Tibial artery (tissue), 4 donors: ENCODE measurements around the gene ERC2.

Source experiments
- DNase-seq, 2 donors: peaks; one replicate each; pipeline ENCODE4 v3.0.0-alpha.2; 2019
- H3K27ac ChIP-seq, 2 donors: fragments of 200-600 bp; sonication (generic) in 1 of 2; 1 replicate in 1 of 2; 2 replicates in 1 of 2; pipeline ENCODE4 v1.5.1; 2018 to 2019; ENCODE audit warnings: mild to moderate bottlenecking in 1 of 2
- H3K27me3 ChIP-seq, 2 donors: fragments of 200-600 bp; sonication (generic) in 1 of 2; one replicate each; pipeline versions ENCODE4 v1.5.1 to v1.6.0; 2016 to 2019
- H3K36me3 ChIP-seq, 3 donors: fragments of 200-600 bp; sonication (generic) in 2 of 3; one replicate each; pipeline ENCODE4 v1.5.1; 2016 to 2019; ENCODE audit warnings: mild to moderate bottlenecking in 2 of 3
- H3K4me1 ChIP-seq, 4 donors: fragments of 200-600 bp; sonication (generic) in 2 of 4; 1 replicate in 3 of 4; 2 replicates in 1 of 4; pipeline ENCODE4 v1.5.1; 2016 to 2019
- H3K4me3 ChIP-seq, 2 donors: fragments of 200-600 bp; sonication (generic) in 1 of 2; 1 replicate in 1 of 2; 2 replicates in 1 of 2; pipeline ENCODE4 v1.5.1; 2018 to 2019; ENCODE audit warnings: mild to moderate bottlenecking in 2 of 2
- H3K9me3 ChIP-seq, 3 donors: fragments of 200-600 bp; sonication (generic) in 1 of 3; one replicate each; pipeline ENCODE4 v1.5.1; 2016 to 2019
- CTCF ChIP-seq, 2 experiments: fragments of 200-600 bp in 1 of 2; fragments of 450-650 bp in 1 of 2; IDR thresholded peaks; one replicate each; pipeline ENCODE4 v1.5.1; 2017 to 2019; ENCODE audit warnings: antibody characterized with exemption in 2 of 2, mild to moderate bottlenecking in 1 of 2, moderate library complexity in 1 of 2
- intact Hi-C: fragments of 100-400 bp; cut with DNase I; formaldehyde crosslinking; loops from one replicate; pipeline ENCODE4 v1.15.0; 2023; ENCODE audit warnings: low total_unique reads

ERC2 gene

DNA sequence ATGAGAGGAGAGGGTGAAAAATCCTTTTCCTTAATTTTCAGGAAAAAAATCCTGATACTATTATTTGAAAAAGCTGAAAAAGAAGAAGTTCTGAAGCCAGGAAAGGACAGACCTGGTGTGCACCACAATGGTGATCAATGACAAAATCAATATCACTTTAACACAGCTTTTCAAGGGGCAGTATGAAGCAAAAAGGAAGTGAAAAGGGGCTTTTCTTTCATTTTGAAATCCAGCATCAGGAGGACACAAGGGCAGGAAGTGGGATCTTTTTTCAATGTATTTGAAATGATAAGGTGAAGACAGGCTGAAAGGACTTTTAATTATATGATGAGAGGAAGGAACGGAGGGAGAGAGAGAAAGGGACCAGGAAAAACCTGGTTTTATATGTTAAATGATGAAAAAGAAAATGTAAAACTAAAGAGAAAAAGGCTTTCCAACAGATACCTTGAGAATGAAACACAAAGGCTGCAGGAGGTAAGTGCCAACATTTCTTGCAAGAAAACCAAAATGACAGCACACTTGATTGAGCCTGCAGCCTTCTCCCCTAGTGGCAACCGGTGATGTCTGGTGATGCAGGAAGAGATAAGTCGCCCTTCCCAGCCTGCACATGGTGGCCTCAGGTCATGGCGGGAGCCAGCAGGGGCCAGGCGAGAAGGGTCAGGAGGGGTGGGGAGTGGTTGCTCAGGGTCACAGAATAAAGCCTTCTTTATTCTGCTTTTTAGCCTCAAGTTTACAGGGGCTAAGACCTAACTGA is 744.4 kb downstream of the ERC2 start:
- intact Hi-C loops = no loop called here
- H3K27ac ChIP-seq = no peak overlapping the region
- no peak overlapping the region for H3K4me3 ChIP-seq
- peaks cover 0 to 25% of the 10 kb centered on the region in 2 donors for H3K27me3 ChIP-seq
- H3K4me1 ChIP-seq = no peaks in the 10 kb centered on the region
- H3K9me3 ChIP-seq = no peaks in the 10 kb centered on the region
- DNase-seq = no peak
- H3K36me3 ChIP-seq = no peaks in the 10 kb centered on the region
- TF ChIP-seq CTCF (IDR thresholded peaks at IDR 0.05) = no peak

GRCh38 chr3:55721716-55722484 is 746.4 kb downstream of the ERC2 start:
- intact Hi-C loops = no loop called here
- TF ChIP-seq CTCF (IDR thresholded peaks at IDR 0.05) = peak in 1 of 2 experiments; percentile 5

GRCh38 chr3:55720614-55721013 is 747.7 kb downstream of the ERC2 start:
- no peak for TF ChIP-seq CTCF (IDR thresholded peaks at IDR 0.05)
- Histone ChIP-seq H3K36me3 (no peaks in the 10 kb centered on the region), H3K4me1 (no peaks in the 10 kb centered on the region), H3K4me3 (no peak overlapping the region), H3K27ac (no peak overlapping the region), H3K9me3 (no peaks in the 10 kb centered on the region), H3K27me3 (peaks cover 0 to 25% of the 10 kb centered on the region in 2 donors)
- intact Hi-C loops = no loop called here
- DNase-seq = no peak

More at GRCh38 chr3:55721716-55722484, 746.4 kb downstream of the ERC2 start:
- no peaks in the 10 kb centered on the region for H3K36me3 ChIP-seq
- peaks cover 0 to 25% of the 10 kb centered on the region in 2 donors for H3K27me3 ChIP-seq
- no peaks in the 10 kb centered on the region for H3K9me3 ChIP-seq
- no peak overlapping the region for H3K4me3 ChIP-seq
- no peak overlapping the region for H3K27ac ChIP-seq
- no peak for DNase-seq
- H3K4me1 ChIP-seq = no peaks in the 10 kb centered on the region

GRCh38 chr3:55719508-55719907 is 748.8 kb downstream of the ERC2 start:
- no peak overlapping the region for H3K27ac ChIP-seq
- no peaks in the 10 kb centered on the region for H3K36me3 ChIP-seq
- H3K27me3 ChIP-seq = peaks cover 0 to 25% of the 10 kb centered on the region in 2 donors
- no peak for DNase-seq
- TF ChIP-seq CTCF (IDR thresholded peaks at IDR 0.05) = no peak
- intact Hi-C loops = no loop called here
- H3K9me3 ChIP-seq = no peaks in the 10 kb centered on the region
- H3K4me3 ChIP-seq = no peak overlapping the region
- H3K4me1 ChIP-seq = no peaks in the 10 kb centered on the region

DNA sequence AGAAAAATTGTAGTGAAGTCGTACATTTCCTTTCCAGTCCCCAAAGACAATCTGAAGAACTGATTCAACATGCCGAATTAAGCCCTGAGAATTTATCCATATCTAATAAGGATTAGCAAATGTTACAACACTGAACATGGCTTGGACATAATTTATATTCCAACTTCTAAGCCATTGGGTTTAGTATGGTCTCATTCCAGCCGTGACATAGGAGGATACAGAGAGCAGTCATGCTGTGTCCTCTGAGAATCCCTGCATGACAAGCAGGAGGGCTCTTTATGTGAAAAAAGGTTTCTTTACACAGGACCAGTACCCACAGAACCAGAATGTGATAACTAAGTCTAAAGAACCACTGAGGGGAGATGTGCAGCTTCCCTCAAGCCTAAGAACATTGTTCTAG is 749.3 kb downstream of the ERC2 start:
- Histone ChIP-seq H3K9me3 (no peaks in the 10 kb centered on the region), H3K4me1 (no peaks in the 10 kb centered on the region), H3K4me3 (no peak overlapping the region), H3K36me3 (no peaks in the 10 kb centered on the region), H3K27ac (no peak overlapping the region), H3K27me3 (peaks cover 0 to 24% of the 10 kb centered on the region in 2 donors)
- intact Hi-C loops = no loop called here
- no peak for TF ChIP-seq CTCF (IDR thresholded peaks at IDR 0.05)
- DNase-seq = no peak
